Esophagus squamous epithelium (tissue), 4 donors: Measurements from ENCODE around the gene ZNF579.

Experiments used
- CTCF ChIP-seq, 6 experiments: fragments of 450-650 bp in 4 of 6; fragments of 200-600 bp in 2 of 6; sonication (generic) in 2 of 6; IDR thresholded peaks; one replicate each; pipeline ENCODE4 v1.5.1; 2016 to 2019; ENCODE audit warnings: antibody characterized with exemption in 6 of 6, mild to moderate bottlenecking in 4 of 6, moderate library complexity in 4 of 6
- POLR2A ChIP-seq, 4 donors: fragments of 450-650 bp; IDR thresholded peaks; one replicate each; pipeline ENCODE4 v1.6.1; 2017; ENCODE audit warnings: antibody characterized with exemption in 4 of 4, mild to moderate bottlenecking in 4 of 4, moderate library complexity in 3 of 4

DNA sequence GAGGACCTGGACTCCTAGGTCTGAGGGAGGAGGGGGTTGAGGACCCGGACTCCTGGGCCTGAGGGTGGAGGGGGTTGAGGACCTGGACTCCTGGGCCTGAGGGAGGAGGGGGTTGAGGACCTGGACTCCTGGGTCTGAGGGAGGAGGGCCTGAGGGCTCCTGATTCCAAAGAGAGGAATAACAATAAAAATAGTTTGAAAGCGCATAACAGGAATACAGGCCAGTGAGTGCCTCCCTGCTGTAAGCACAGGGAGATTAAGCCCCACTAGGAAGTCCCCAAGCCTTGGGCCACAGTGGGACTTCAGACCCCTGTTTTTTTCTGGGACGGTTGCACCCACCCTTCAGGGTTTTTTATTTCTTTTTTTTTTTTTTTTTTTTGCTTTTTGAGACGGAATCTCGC is 42.5 kb downstream of the ZNF579 start:
- TF ChIP-seq CTCF (IDR thresholded peaks at IDR 0.05) = no peak
- TF ChIP-seq POLR2A (IDR thresholded peaks at IDR 0.05) = no peak
